SK-N-SH treated with all-trans-retinoic acid at 6 μM for 48 hours (cell line): ENCODE data around the gene CCN5.

Experiments
- ISL1 ChIP-seq: fragments of 250-450 bp; sonication (Bioruptor Pico); IDR thresholded peaks from 2 replicates; pipeline ENCODE4 v2.1.2; 2022; ENCODE audit warnings: mild to moderate bottlenecking, moderate library complexity
- POU6F1 ChIP-seq: fragments of 250-450 bp; sonication (Bioruptor Pico); IDR thresholded peaks from 2 replicates; pipeline ENCODE4 v1.8.0; 2021; ENCODE audit warnings: low read depth, mild to moderate bottlenecking, moderate library complexity, borderline replicate concordance
- ZC3H10 ChIP-seq: fragments of 250-450 bp; sonication (Bioruptor Pico); IDR thresholded peaks from 2 replicates; pipeline ENCODE4 v1.5.1; 2021; ENCODE audit warnings: mild to moderate bottlenecking, moderate library complexity
- ZNF8 ChIP-seq: fragments of 450-650 bp; formaldehyde crosslinking; IDR thresholded peaks from 2 replicates; pipeline ENCODE4 v1.5.0; 2020; ENCODE audit warnings: mild to moderate bottlenecking, moderate library complexity
- TF ChIP-seq, protein P1 (sequence below): fragments of 250-450 bp; sonication (Bioruptor Pico); IDR thresholded peaks from 2 replicates; pipeline ENCODE4 v1.5.0; 2020; ENCODE audit warnings: mild to moderate bottlenecking, moderate library complexity

DNA sequence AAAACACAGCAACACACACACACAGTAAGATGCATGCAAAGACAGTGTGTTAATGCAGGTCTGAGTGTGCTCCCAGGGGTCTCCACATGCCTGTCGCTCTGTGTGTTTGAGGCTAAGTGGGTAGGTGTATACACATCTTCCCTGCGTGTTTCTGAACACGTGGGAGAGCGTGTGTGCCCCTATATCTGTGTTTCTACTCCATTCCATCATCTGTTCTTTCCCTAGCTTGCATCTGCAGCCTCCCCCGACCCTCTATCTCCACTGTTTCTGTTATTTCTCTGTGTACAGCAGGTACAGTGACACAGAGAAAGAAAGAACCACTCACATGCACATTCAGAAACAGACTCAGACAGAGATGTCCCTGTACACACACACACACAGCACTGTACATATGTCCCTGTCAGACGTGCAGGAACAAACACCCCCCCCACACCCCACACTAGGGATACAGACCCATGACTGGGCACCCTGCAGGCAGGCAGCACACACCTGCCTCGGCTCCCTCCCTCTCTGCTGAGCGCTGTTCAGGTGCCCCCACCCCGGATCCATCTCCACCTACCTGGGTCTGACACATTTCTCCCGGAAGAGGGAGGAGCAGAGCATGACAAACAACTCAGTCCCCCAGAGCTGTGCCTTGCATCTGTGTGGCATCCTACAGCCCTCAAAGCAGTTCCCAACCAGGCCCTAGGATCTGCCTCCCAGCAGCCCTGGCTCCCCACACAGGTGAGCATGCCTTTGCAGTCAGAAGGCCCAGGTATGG lies 58.1 kb downstream of the CCN5 start:
- no peak for TF ChIP-seq ZNF8
- TF ChIP-seq, protein P1, sequence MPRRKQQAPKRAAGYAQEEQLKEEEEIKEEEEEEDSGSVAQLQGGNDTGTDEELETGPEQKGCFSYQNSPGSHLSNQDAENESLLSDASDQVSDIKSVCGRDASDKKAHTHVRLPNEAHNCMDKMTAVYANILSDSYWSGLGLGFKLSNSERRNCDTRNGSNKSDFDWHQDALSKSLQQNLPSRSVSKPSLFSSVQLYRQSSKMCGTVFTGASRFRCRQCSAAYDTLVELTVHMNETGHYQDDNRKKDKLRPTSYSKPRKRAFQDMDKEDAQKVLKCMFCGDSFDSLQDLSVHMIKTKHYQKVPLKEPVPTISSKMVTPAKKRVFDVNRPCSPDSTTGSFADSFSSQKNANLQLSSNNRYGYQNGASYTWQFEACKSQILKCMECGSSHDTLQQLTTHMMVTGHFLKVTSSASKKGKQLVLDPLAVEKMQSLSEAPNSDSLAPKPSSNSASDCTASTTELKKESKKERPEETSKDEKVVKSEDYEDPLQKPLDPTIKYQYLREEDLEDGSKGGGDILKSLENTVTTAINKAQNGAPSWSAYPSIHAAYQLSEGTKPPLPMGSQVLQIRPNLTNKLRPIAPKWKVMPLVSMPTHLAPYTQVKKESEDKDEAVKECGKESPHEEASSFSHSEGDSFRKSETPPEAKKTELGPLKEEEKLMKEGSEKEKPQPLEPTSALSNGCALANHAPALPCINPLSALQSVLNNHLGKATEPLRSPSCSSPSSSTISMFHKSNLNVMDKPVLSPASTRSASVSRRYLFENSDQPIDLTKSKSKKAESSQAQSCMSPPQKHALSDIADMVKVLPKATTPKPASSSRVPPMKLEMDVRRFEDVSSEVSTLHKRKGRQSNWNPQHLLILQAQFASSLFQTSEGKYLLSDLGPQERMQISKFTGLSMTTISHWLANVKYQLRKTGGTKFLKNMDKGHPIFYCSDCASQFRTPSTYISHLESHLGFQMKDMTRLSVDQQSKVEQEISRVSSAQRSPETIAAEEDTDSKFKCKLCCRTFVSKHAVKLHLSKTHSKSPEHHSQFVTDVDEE (CRISPR knock-in tag): no peak
- TF ChIP-seq POU6F1 (CRISPR knock-in tag): no peak
- no peak for TF ChIP-seq ISL1 (CRISPR knock-in tag)
- TF ChIP-seq ZC3H10 (CRISPR knock-in tag): no peak
